GM23248 (cell line): ENCODE data around the gene HSD17B8.

Experiments
- EZH2 ChIP-seq: fragments of 200-600 bp; sonication (generic); IDR thresholded peaks from 2 replicates; pipeline ENCODE4 v1.6.1; 2018; ENCODE audit warnings: antibody characterized with exemption, mild to moderate bottlenecking; ENCODE audit not compliant: insufficient read depth, poor library complexity, severe bottlenecking
- EZH2phosphoT487 ChIP-seq: fragments of 200-600 bp; sonication (generic); IDR thresholded peaks from 2 replicates; pipeline ENCODE4 v1.6.1; 2018; ENCODE audit warnings: antibody characterized with exemption, moderate library complexity, mild to moderate bottlenecking, low read depth; ENCODE audit not compliant: insufficient read depth

DNA sequence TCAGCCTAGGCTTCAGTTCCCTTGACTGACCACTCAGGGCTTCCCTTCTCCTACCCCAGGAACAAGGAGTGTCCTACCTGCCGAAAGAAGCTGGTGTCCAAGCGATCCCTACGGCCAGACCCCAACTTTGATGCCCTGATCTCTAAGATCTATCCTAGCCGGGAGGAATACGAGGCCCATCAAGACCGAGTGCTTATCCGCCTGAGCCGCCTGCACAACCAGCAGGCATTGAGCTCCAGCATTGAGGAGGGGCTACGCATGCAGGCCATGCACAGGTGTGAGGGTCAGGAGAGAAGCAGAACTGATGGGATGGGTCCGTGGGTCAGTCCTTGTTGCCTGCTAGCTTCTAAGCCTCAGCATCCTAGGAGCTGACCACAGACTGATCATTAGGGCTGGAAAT, 5.4 kb downstream of the HSD17B8 start:
- no peak for TF ChIP-seq EZH2
- TF ChIP-seq EZH2phosphoT487: no peak
